A549 (cell line): ENCODE measurements around the gene ZBTB20. TPM values are rescaled to one million over a fixed set of nuclear protein-coding genes. Genes with fewer than 3 reads are reported as not detected.

Experiments used
- ATAC-seq, 2 experiments: fragments of 200-7000 bp in 1 of 2; fragments of >200 bp in 1 of 2; cut with Nextera tagmentation in 1 of 2; cut with Tn5 transposase in 1 of 2; 3 replicates each; pipeline versions ENCODE4 v1.8.0 to v1.9.1; 2018 to 2020; ENCODE audit warnings: mild to moderate bottlenecking in 1 of 2, moderate library complexity in 1 of 2
- CTCF ChIA-PET: fragments of 300-600 bp; sonication (Branson Sonifier 250); formaldehyde crosslinking; extraction: SDS; loops from one replicate; lab custom pipeline; 2021; ENCODE audit warnings: antibody characterized with exemption, inconsistent platforms; lab: Yijun Ruan, JAX
- POLR2A ChIA-PET: fragments of 350-600 bp; formaldehyde crosslinking; extraction: SDS; loops from one replicate; lab custom pipeline; 2021; ENCODE audit warnings: antibody characterized with exemption, inconsistent platforms; lab: Yijun Ruan, JAX
- DNase-seq, 2 experiments: peaks; one replicate each; pipeline versions ENCODE4 v3.0.0 to v3.0.0-alpha.2; 2011 to 2016; ENCODE audit warnings: low read depth in 1 of 2, low spot score in 1 of 2
- FAIRE-seq: peaks from 2 replicates; lab custom pipeline; 2011; peaks lifted over from hg19 to GRCh38; lab: Jason Lieb, UNC
- H3K27ac ChIP-seq, 2 experiments: fragments of >200 bp; sonication (Bioruptor Twin); formaldehyde crosslinking; 3 replicates each; pipeline ENCODE4 v1.5.1; 2016 to 2017
- H3K4me1 ChIP-seq: fragments of >200 bp; sonication (Bioruptor Twin); formaldehyde crosslinking; 3 replicates; pipeline ENCODE4 v1.6.1; 2016
- H3K4me2 ChIP-seq: fragments of >200 bp; sonication (Bioruptor Twin); formaldehyde crosslinking; 3 replicates; pipeline ENCODE4 v1.6.1; 2016
- H3K4me3 ChIP-seq: fragments of >200 bp; sonication (Bioruptor Twin); formaldehyde crosslinking; 3 replicates; pipeline ENCODE4 v1.5.1; 2016
- H3K9me3 ChIP-seq: fragments of >200 bp; sonication (Bioruptor Twin); formaldehyde crosslinking; 3 replicates; pipeline ENCODE4 v1.6.1; 2016
- ATOH8 ChIP-seq: fragments of 250-450 bp; sonication (Bioruptor Pico); IDR thresholded peaks from 2 replicates; pipeline ENCODE4 v1.5.0; 2020; ENCODE audit warnings: low read depth, mild to moderate bottlenecking, moderate library complexity
- CHD4 ChIP-seq: fragments of 200-600 bp; sonication (generic); IDR thresholded peaks from 2 replicates; pipeline ENCODE4 v1.6.1; 2016; ENCODE audit warnings: antibody characterized with exemption, mild to moderate bottlenecking, borderline replicate concordance
- EHF ChIP-seq: fragments of 250-450 bp; sonication (Bioruptor Pico); IDR thresholded peaks from 2 replicates; pipeline ENCODE4 v1.5.0; 2020; ENCODE audit warnings: mild to moderate bottlenecking
- EHMT2 ChIP-seq: fragments of 200-600 bp; sonication (generic); IDR thresholded peaks from 2 replicates; pipeline ENCODE4 v1.6.1; 2016; ENCODE audit warnings: antibody characterized with exemption, low read depth, mild to moderate bottlenecking, moderate library complexity
- HES2 ChIP-seq: fragments of >200 bp; sonication (Bioruptor Twin); formaldehyde crosslinking; IDR thresholded peaks from 2 replicates; pipeline ENCODE4 v1.6.1; 2016
- HOXA7 ChIP-seq: fragments of 250-450 bp; sonication (Bioruptor Pico); IDR thresholded peaks from 2 replicates; pipeline ENCODE4 v1.5.0; 2020; ENCODE audit warnings: mild to moderate bottlenecking, moderate library complexity
- HOXB5 ChIP-seq: fragments of 250-450 bp; sonication (Bioruptor Pico); IDR thresholded peaks from 2 replicates; pipeline ENCODE4 v1.5.0; 2020; ENCODE audit warnings: mild to moderate bottlenecking, moderate library complexity
- JUN ChIP-seq, 2 experiments: fragments of >200 bp; sonication (Bioruptor Twin); formaldehyde crosslinking; IDR thresholded peaks; 2 replicates in 1 of 2; 3 replicates in 1 of 2; pipeline ENCODE4 v1.6.1; 2016 to 2017
- JUNB ChIP-seq: fragments of >200 bp; sonication (Bioruptor Twin); formaldehyde crosslinking; IDR thresholded peaks from 2 replicates; pipeline ENCODE4 v1.6.1; 2016
- KDM1A ChIP-seq: fragments of 200-600 bp; sonication (generic); IDR thresholded peaks from 2 replicates; pipeline ENCODE4 v1.6.1; 2016; ENCODE audit warnings: low read depth, mild to moderate bottlenecking
- POLR2A ChIP-seq: IDR thresholded peaks from 2 replicates; pipeline ENCODE4 v1.6.1; 2012; ENCODE audit warnings: mild to moderate bottlenecking, low read length
- RARB ChIP-seq: fragments of 250-450 bp; sonication (Bioruptor Pico); IDR thresholded peaks from 2 replicates; pipeline ENCODE4 v1.8.0; 2021; ENCODE audit warnings: mild to moderate bottlenecking, moderate library complexity
- RCOR1 ChIP-seq: fragments of 150-350 bp; IDR thresholded peaks from 2 replicates; pipeline ENCODE4 v1.6.1; 2014; ENCODE audit warnings: antibody characterized with exemption, low read length, low read depth
- SMC3 ChIP-seq: fragments of >200 bp; sonication (Bioruptor Twin); formaldehyde crosslinking; IDR thresholded peaks from 3 replicates; pipeline ENCODE4 v1.6.1; 2018; ENCODE audit warnings: inconsistent platforms
- USF2 ChIP-seq: fragments of 450-650 bp; IDR thresholded peaks from 2 replicates; pipeline ENCODE4 v1.6.1; 2014; ENCODE audit warnings: antibody characterized with exemption
- ZNF302 ChIP-seq: fragments of 250-450 bp; sonication (Bioruptor Pico); IDR thresholded peaks from 2 replicates; pipeline ENCODE4 v1.9.0; 2021; ENCODE audit warnings: inconsistent platforms, mild to moderate bottlenecking, moderate library complexity
- ZSCAN20 ChIP-seq: fragments of 250-450 bp; sonication (Bioruptor Pico); IDR thresholded peaks from 2 replicates; pipeline ENCODE4 v1.8.0; 2022; ENCODE audit warnings: mild to moderate bottlenecking, moderate library complexity
- WGBS: methylation state at CpG from one replicate; pipeline ENCODE4 v1.1.6; 2017; ENCODE audit errors: missing lambda C conversion rate; 5-methylcytosine and 5-hydroxymethylcytosine counted together
- polyA plus RNA-seq, 4 experiments: library from polyadenylated mRNA; depleted of rRNA in 3 of 4; stranded (reverse); fragments of >200 nt; fragmentation: RNase III in 1 of 4; extraction: RNeasy Plus Mini Kit Qiagen cat#74134 plus additional on column Dnase treatment in 1 of 4; gene quantifications; 2 replicates in 3 of 4; 3 replicates in 1 of 4; pipeline ENCODE4 v1.2.3, GENCODE V29; 2011 to 2017
- TF ChIP-seq, protein P1 (sequence below): fragments of >200 bp; sonication (Bioruptor Twin); formaldehyde crosslinking; IDR thresholded peaks from 3 replicates; pipeline ENCODE4 v1.6.1; 2016
- TF ChIP-seq, protein P2 (sequence below): fragments of 250-450 bp; sonication (Bioruptor Pico); IDR thresholded peaks from 2 replicates; pipeline ENCODE4 v1.5.0; 2021; ENCODE audit warnings: mild to moderate bottlenecking, moderate library complexity, borderline replicate concordance
- TF ChIP-seq, protein P3 (sequence below): fragments of >200 bp; sonication (Bioruptor Twin); formaldehyde crosslinking; IDR thresholded peaks from 3 replicates; pipeline ENCODE4 v1.5.1; 2016
- TF ChIP-seq, protein P4 (sequence below): fragments of 150-350 bp; IDR thresholded peaks from 2 replicates; pipeline ENCODE4 v1.6.1; 2014; ENCODE audit warnings: low read depth, mild to moderate bottlenecking, low read length

The ZBTB20 gene
- polyA plus RNA-seq, 2 of the 4 experiments (the other 2 are of a cell fraction): 0.85 to 5.0 TPM

GRCh38 chr3:115102046-115102445 lies 45.0 kb downstream of the ZBTB20 start:
- peaks cover 9% of the 10 kb centered on the region; the same call in 2 of the 3 replicates for H3K4me1 ChIP-seq
- POLR2A ChIA-PET: no interaction called here
- H3K4me2 ChIP-seq: no peak overlapping the region
- no peak overlapping the region for H3K4me3 ChIP-seq
- WGBS: 87% methylated on average over 2 of the region's 2 CpGs
- no peak for DNase-seq
- no peak overlapping the region for H3K27ac ChIP-seq
- TF ChIP-seq SMC3 (no peak), HOXB5 (CRISPR knock-in tag) (no peak), RARB (CRISPR knock-in tag) (no peak), EHMT2 (no peak), ZSCAN20 (CRISPR knock-in tag) (no peak), POLR2A (no peak), ATOH8 (CRISPR knock-in tag) (no peak), CHD4 (no peak), JUNB (no peak), USF2 (no peak), HES2 (no peak), RCOR1 (no peak), EHF (CRISPR knock-in tag) (no peak), JUN (IDR thresholded peaks at IDR 0.05) (no peak)
- TF ChIP-seq, protein P1, sequence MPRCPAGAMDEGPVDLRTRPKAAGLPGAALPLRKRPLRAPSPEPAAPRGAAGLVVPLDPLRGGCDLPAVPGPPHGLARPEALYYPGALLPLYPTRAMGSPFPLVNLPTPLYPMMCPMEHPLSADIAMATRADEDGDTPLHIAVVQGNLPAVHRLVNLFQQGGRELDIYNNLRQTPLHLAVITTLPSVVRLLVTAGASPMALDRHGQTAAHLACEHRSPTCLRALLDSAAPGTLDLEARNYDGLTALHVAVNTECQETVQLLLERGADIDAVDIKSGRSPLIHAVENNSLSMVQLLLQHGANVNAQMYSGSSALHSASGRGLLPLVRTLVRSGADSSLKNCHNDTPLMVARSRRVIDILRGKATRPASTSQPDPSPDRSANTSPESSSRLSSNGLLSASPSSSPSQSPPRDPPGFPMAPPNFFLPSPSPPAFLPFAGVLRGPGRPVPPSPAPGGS: no peak
- TF ChIP-seq, all 56 proteins: peak for 0
- FAIRE-seq (no peak), ATAC-seq (no peak)
- H3K9me3 ChIP-seq: no peaks in the 10 kb centered on the region
- CTCF ChIA-PET: interaction anchor here (1.4 to 3.0 kb wide), 2 partner anchors 10 to 275 kb away, joined by 3 to 16 read pairs; no protein-coding TSS in a partner anchor

DNA sequence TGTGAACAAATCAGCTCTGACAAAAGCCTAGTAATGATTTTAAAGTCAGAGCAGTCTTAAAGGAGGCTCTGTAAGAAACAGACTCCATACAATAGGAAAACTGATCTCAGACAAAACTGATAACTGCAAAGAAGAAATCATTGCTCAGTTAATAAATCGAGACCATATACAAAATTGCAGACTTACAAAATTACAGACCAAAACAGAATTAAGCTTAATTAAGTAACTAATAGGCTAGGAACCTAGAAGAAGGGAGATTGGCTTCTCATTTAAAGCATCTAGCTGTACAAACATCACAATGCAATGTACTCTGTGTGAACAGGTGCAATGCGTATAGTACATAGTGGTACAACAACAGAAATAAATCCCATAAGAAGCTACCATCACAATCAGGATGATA lies 46.3 kb downstream of the ZBTB20 start:
- FAIRE-seq (no peak), ATAC-seq (no peak), DNase-seq (no peak)
- no peak overlapping the region for H3K27ac ChIP-seq
- H3K4me3 ChIP-seq: no peak overlapping the region; the same call in 2 of the 3 replicates
- no peaks in the 10 kb centered on the region for H3K9me3 ChIP-seq
- H3K4me2 ChIP-seq: peak overlapping the region; percentile 80
- 65% methylated on average over 2 of the region's 2 CpGs for WGBS
- H3K4me1 ChIP-seq: peaks cover 9% of the 10 kb centered on the region; the same call in 2 of the 3 replicates
- TF ChIP-seq, protein P2, sequence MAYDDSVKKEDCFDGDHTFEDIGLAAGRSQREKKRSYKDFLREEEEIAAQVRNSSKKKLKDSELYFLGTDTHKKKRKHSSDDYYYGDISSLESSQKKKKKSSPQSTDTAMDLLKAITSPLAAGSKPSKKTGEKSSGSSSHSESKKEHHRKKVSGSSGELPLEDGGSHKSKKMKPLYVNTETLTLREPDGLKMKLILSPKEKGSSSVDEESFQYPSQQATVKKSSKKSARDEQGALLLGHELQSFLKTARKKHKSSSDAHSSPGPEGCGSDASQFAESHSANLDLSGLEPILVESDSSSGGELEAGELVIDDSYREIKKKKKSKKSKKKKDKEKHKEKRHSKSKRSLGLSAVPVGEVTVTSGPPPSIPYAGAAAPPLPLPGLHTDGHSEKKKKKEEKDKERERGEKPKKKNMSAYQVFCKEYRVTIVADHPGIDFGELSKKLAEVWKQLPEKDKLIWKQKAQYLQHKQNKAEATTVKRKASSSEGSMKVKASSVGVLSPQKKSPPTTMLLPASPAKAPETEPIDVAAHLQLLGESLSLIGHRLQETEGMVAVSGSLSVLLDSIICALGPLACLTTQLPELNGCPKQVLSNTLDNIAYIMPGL: no peak
- TF ChIP-seq ZNF302 (CRISPR knock-in tag): no peak
- TF ChIP-seq, protein P3, sequence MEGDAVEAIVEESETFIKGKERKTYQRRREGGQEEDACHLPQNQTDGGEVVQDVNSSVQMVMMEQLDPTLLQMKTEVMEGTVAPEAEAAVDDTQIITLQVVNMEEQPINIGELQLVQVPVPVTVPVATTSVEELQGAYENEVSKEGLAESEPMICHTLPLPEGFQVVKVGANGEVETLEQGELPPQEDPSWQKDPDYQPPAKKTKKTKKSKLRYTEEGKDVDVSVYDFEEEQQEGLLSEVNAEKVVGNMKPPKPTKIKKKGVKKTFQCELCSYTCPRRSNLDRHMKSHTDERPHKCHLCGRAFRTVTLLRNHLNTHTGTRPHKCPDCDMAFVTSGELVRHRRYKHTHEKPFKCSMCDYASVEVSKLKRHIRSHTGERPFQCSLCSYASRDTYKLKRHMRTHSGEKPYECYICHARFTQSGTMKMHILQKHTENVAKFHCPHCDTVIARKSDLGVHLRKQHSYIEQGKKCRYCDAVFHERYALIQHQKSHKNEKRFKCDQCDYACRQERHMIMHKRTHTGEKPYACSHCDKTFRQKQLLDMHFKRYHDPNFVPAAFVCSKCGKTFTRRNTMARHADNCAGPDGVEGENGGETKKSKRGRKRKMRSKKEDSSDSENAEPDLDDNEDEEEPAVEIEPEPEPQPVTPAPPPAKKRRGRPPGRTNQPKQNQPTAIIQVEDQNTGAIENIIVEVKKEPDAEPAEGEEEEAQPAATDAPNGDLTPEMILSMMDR: no peak
- no peak for TF ChIP-seq HOXA7 (CRISPR knock-in tag)
- TF ChIP-seq EHF (CRISPR knock-in tag): no peak
- TF ChIP-seq, protein P4, sequence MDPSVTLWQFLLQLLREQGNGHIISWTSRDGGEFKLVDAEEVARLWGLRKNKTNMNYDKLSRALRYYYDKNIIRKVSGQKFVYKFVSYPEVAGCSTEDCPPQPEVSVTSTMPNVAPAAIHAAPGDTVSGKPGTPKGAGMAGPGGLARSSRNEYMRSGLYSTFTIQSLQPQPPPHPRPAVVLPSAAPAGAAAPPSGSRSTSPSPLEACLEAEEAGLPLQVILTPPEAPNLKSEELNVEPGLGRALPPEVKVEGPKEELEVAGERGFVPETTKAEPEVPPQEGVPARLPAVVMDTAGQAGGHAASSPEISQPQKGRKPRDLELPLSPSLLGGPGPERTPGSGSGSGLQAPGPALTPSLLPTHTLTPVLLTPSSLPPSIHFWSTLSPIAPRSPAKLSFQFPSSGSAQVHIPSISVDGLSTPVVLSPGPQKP: no peak
- TF ChIP-seq KDM1A: no peak
- no peak for TF ChIP-seq USF2
- CTCF ChIA-PET: interaction anchor here (0.7 to 3.0 kb wide), 3 partner anchors 9 to 337 kb away, joined by 3 to 16 read pairs (median 3); no protein-coding TSS in a partner anchor
- POLR2A ChIA-PET: interaction anchor here (1.1 kb wide), 1 partner anchor 46 kb away, joined by 5 read pairs; the partner anchor contains the start of gene ZBTB20
